NCI-H1436 (cell line): ENCODE measurements around the gene ADGRL3.
"Not testable (repeated sequence)": the region's sequence is repeated elsewhere in the genome, so short reads cannot be mapped to it uniquely, and the experiment has no call there.

Experiments
- DNase-seq: peaks from one replicate; lab custom pipeline; 2025; lab: John Stamatoyannopoulos, UW

The ADGRL3 gene

GRCh38 chr4:61356696-61357095, 156.6 kb downstream of the ADGRL3 start:
- no peak for DNase-seq

GRCh38 chr4:61359301-61359700, 159.2 kb downstream of the ADGRL3 start:
- DNase-seq = no peak

- not testable (repeated sequence) for DNase-seq
Measured at GRCh38 chr4:61372817-61373216, 172.7 kb downstream of the ADGRL3 start.

- DNase-seq = no peak
Measured at GRCh38 chr4:61373901-61374440, 173.8 kb downstream of the ADGRL3 start.

GRCh38 chr4:61374447-61374891, 174.3 kb downstream of the ADGRL3 start:
- DNase-seq = no peak

- no peak for DNase-seq
Measured at GRCh38 chr4:61375301-61375700, 175.2 kb downstream of the ADGRL3 start.

- DNase-seq = no peak
Measured at GRCh38 chr4:61376301-61376700, 176.2 kb downstream of the ADGRL3 start.

- no peak for DNase-seq
Measured at GRCh38 chr4:61379406-61379805, 179.3 kb downstream of the ADGRL3 start.

- DNase-seq = peak; percentile 71
Measured at GRCh38 chr4:61380865-61381264, 180.7 kb downstream of the ADGRL3 start.

- no peak for DNase-seq
Measured at GRCh38 chr4:61385256-61385655, 185.1 kb downstream of the ADGRL3 start.

GRCh38 chr4:61387372-61387771, 187.2 kb downstream of the ADGRL3 start:
- not testable (repeated sequence) for DNase-seq

GRCh38 chr4:61389640-61390039, 189.5 kb downstream of the ADGRL3 start:
- no peak for DNase-seq

- DNase-seq = no peak
Measured at GRCh38 chr4:61395754-61396153, 195.6 kb downstream of the ADGRL3 start.

- DNase-seq = no peak
Measured at GRCh38 chr4:61397174-61397573, 197.0 kb downstream of the ADGRL3 start.

GRCh38 chr4:61400439-61401038, 200.4 kb downstream of the ADGRL3 start:
- DNase-seq = peak; percentile 35

GRCh38 chr4:61401771-61402170, 201.6 kb downstream of the ADGRL3 start:
- DNase-seq = no peak

- DNase-seq = no peak
Measured at GRCh38 chr4:61405307-61405706, 205.2 kb downstream of the ADGRL3 start.

GRCh38 chr4:61406677-61407076, 206.6 kb downstream of the ADGRL3 start:
- DNase-seq = no peak

GRCh38 chr4:61407642-61408618, 207.8 kb downstream of the ADGRL3 start:
- peak; percentile 24 for DNase-seq

- DNase-seq = no peak
Measured at GRCh38 chr4:61408861-61409260, 208.7 kb downstream of the ADGRL3 start.

GRCh38 chr4:61411241-61411640, 211.1 kb downstream of the ADGRL3 start:
- no peak for DNase-seq

GRCh38 chr4:61425315-61425714, 225.2 kb downstream of the ADGRL3 start:
- no peak for DNase-seq

- no peak for DNase-seq
Measured at GRCh38 chr4:61426229-61426628, 226.1 kb downstream of the ADGRL3 start.
